ENCODE results near the gene PRF1. TPM values are rescaled to one million over a fixed set of nuclear protein-coding genes. Genes with fewer than 3 reads are reported as not detected.
"Not testable (repeated sequence)": the region's sequence is repeated elsewhere in the genome, so short reads cannot be mapped to it uniquely, and the experiment has no call there.

PRF1 gene
- total RNA-seq, 2 experiments from 2014 or later = 99.9 to 116 TPM

GRCh38 chr10:70588255-70588654 lies 14.3 kb downstream of the PRF1 start:
- no peaks in the 10 kb centered on the region for H3K36me3 Mint-ChIP-seq (ENCODE audit: low read depth)
- H3K4me1 Mint-ChIP-seq = peaks cover 19% of the 10 kb centered on the region
- DNase-seq = no peak

GRCh38 chr10:70587045-70587658 lies 15.4 kb downstream of the PRF1 start:
- CTCF ChIA-PET = interaction anchor here (1.4 to 2.5 kb wide), 4 partner anchors 10 to 28 kb away, joined by 3 to 6 read pairs (median 4); no protein-coding TSS in a partner anchor
- Mint-ChIP-seq H3K9me3 (no peaks in the 10 kb centered on the region), H3K27ac (no peak overlapping the region), H3K4me3 (no peak overlapping the region), H3K27me3 (peaks cover 22% of the 10 kb centered on the region), H3K4me1 (peaks cover 8% of the 10 kb centered on the region), H3K36me3 (ENCODE audit: low read depth) (no peaks in the 10 kb centered on the region)
- POLR2A ChIA-PET = no interaction called here
- DNase-seq = no peak

More at GRCh38 chr10:70588255-70588654, 14.3 kb downstream of the PRF1 start:
- ChIA-PET POLR2A (no interaction called here), CTCF (interaction anchor here (1.6 to 2.5 kb wide), 2 partner anchors 9 to 18 kb away, joined by 3 to 6 read pairs; no protein-coding TSS in a partner anchor)
- Mint-ChIP-seq H3K9me3 (no peaks in the 10 kb centered on the region), H3K4me3 (no peak overlapping the region), H3K27ac (no peak overlapping the region), H3K27me3 (peaks cover 24% of the 10 kb centered on the region)

- CTCF ChIA-PET = interaction anchor here (1.4 to 2.5 kb wide), 3 partner anchors 11 to 27 kb away, joined by 4 to 6 read pairs (median 5); no protein-coding TSS in a partner anchor
- POLR2A ChIA-PET = no interaction called here
- Mint-ChIP-seq H3K9me3 (no peaks in the 10 kb centered on the region), H3K27ac (no peak overlapping the region), H3K4me1 (peaks cover 9% of the 10 kb centered on the region), H3K27me3 (peaks cover 20% of the 10 kb centered on the region), H3K4me3 (no peak overlapping the region), H3K36me3 (ENCODE audit: low read depth) (no peaks in the 10 kb centered on the region)
- no peak for DNase-seq
These were observed 16.1 kb downstream of the PRF1 start for GRCh38 chr10:70586348-70586930.

GRCh38 chr10:70585578-70586169 lies 16.9 kb downstream of the PRF1 start:
- Mint-ChIP-seq H3K27me3 (peaks cover 17% of the 10 kb centered on the region), H3K4me1 (peaks cover 6% of the 10 kb centered on the region), H3K4me3 (no peak overlapping the region), H3K27ac (no peak overlapping the region), H3K36me3 (ENCODE audit: low read depth) (no peaks in the 10 kb centered on the region), H3K9me3 (no peaks in the 10 kb centered on the region)
- ChIA-PET POLR2A (no interaction called here), CTCF (interaction anchor here (0.9 to 1.7 kb wide), 3 partner anchors 10 to 33 kb away, joined by 3 to 5 read pairs (median 4); no protein-coding TSS in a partner anchor)
- DNase-seq = no peak

- no peak for DNase-seq
- H3K27ac Mint-ChIP-seq = no peak overlapping the region
- peaks cover 9% of the 10 kb centered on the region for H3K4me1 Mint-ChIP-seq
- POLR2A ChIA-PET = no interaction called here
- peaks cover 15% of the 10 kb centered on the region for H3K27me3 Mint-ChIP-seq
- no peak overlapping the region for H3K4me3 Mint-ChIP-seq
- CTCF ChIA-PET = interaction anchor here (0.9 to 1.1 kb wide), 2 partner anchors 15 to 34 kb away, joined by 3 read pairs; no protein-coding TSS in a partner anchor
- H3K9me3 Mint-ChIP-seq = no peaks in the 10 kb centered on the region
- no peaks in the 10 kb centered on the region for H3K36me3 Mint-ChIP-seq (ENCODE audit: low read depth)
These were observed 17.5 kb downstream of the PRF1 start for GRCh38 chr10:70584909-70585544.

- POLR2A ChIA-PET = no interaction called here
- Mint-ChIP-seq H3K27me3 (peaks cover 13% of the 10 kb centered on the region), H3K4me1 (peaks cover 15% of the 10 kb centered on the region), H3K4me3 (no peak overlapping the region), H3K27ac (no peak overlapping the region), H3K36me3 (ENCODE audit: low read depth) (peaks cover 4% of the 10 kb centered on the region), H3K9me3 (peaks cover 3% of the 10 kb centered on the region)
- CTCF ChIA-PET = interaction anchor here (1.1 to 1.3 kb wide), 2 partner anchors 8 to 14 kb away, joined by 3 to 4 read pairs; no protein-coding TSS in a partner anchor
- DNase-seq = no peak
These were observed 18.2 kb downstream of the PRF1 start for GRCh38 chr10:70584366-70584765.

GRCh38 chr10:70583669-70584037 lies 18.9 kb downstream of the PRF1 start:
- Mint-ChIP-seq H3K27me3 (peaks cover 7% of the 10 kb centered on the region), H3K36me3 (ENCODE audit: low read depth) (peaks cover 4% of the 10 kb centered on the region), H3K27ac (no peak overlapping the region), H3K4me3 (no peak overlapping the region), H3K4me1 (peaks cover 23% of the 10 kb centered on the region), H3K9me3 (peaks cover 3% of the 10 kb centered on the region)
- ChIA-PET POLR2A (no interaction called here), CTCF (interaction anchor here (1.1 to 1.3 kb wide), 2 partner anchors 9 to 13 kb away, joined by 3 to 4 read pairs; no protein-coding TSS in a partner anchor)
- DNase-seq = no peak

GRCh38 chr10:70582793-70583668 lies 19.5 kb downstream of the PRF1 start:
- no peak overlapping the region for H3K27ac Mint-ChIP-seq

GRCh38 chr10:70581176-70581575 lies 21.4 kb downstream of the PRF1 start:
- H3K36me3 Mint-ChIP-seq (ENCODE audit: low read depth); DNase-seq; H3K27me3 Mint-ChIP-seq; H3K4me3 Mint-ChIP-seq; CTCF ChIA-PET; POLR2A ChIA-PET; H3K9me3 Mint-ChIP-seq; H3K27ac Mint-ChIP-seq: not testable (repeated sequence)
- H3K4me1 Mint-ChIP-seq = peaks cover 47% of the 10 kb centered on the region

More at GRCh38 chr10:70582793-70583668, 19.5 kb downstream of the PRF1 start:
- peaks cover 3% of the 10 kb centered on the region for H3K9me3 Mint-ChIP-seq
- H3K27me3 Mint-ChIP-seq = peaks cover 3% of the 10 kb centered on the region
- no peak for DNase-seq
- peaks cover 4% of the 10 kb centered on the region for H3K36me3 Mint-ChIP-seq (ENCODE audit: low read depth)
- no peak overlapping the region for H3K4me3 Mint-ChIP-seq
- ChIA-PET POLR2A (no interaction called here), CTCF (interaction anchor here (0.6 to 1.3 kb wide), 3 partner anchors 9 to 136 kb away, joined by 3 to 4 read pairs (median 4); no protein-coding TSS in a partner anchor)
- H3K4me1 Mint-ChIP-seq = peaks cover 29% of the 10 kb centered on the region

GRCh38 chr10:70579234-70580002 lies 23.1 kb downstream of the PRF1 start:
- peak overlapping the region; percentile 51 for H3K4me3 Mint-ChIP-seq
- H3K4me1 Mint-ChIP-seq = peaks cover 53% of the 10 kb centered on the region
- peaks cover 4% of the 10 kb centered on the region for H3K36me3 Mint-ChIP-seq (ENCODE audit: low read depth)
- ChIA-PET POLR2A (no interaction called here), CTCF (interaction anchor here (0.8 to 0.9 kb wide), 2 partner anchors 9 to 12 kb away, joined by 3 to 4 read pairs; no protein-coding TSS in a partner anchor)
- H3K27me3 Mint-ChIP-seq = no peaks in the 10 kb centered on the region
- peak; percentile 47 for DNase-seq
- H3K9me3 Mint-ChIP-seq = peaks cover 3% of the 10 kb centered on the region
- H3K27ac Mint-ChIP-seq = peak overlapping the region; percentile 91

- POLR2A ChIA-PET = no interaction called here
- Mint-ChIP-seq H3K36me3 (ENCODE audit: low read depth) (peaks cover 4% of the 10 kb centered on the region), H3K4me1 (peaks cover 53% of the 10 kb centered on the region), H3K9me3 (peaks cover 3% of the 10 kb centered on the region), H3K4me3 (peak overlapping the region; percentile 51), H3K27ac (peak overlapping the region; percentile 91), H3K27me3 (no peaks in the 10 kb centered on the region)
- DNase-seq = peak; percentile 81
- CTCF ChIA-PET = interaction anchor here (1.2 kb wide), 1 partner anchor 11 kb away, joined by 6 read pairs; no protein-coding TSS in a partner anchor
These were observed 24.1 kb downstream of the PRF1 start for GRCh38 chr10:70578371-70578947.

All from activated CD4-positive, alpha-beta T cell treated with anti-CD3 and anti-CD28 coated beads, Interleukin-2, amount 10 ng/mL, durations not matched to agents 7 days and 5 days (primary cell).